Epidermal melanocyte (primary cell): ENCODE measurements around the gene WDCP.

Experiments
- DNase-seq: peaks from one replicate; pipeline ENCODE4 v3.0.0; 2011; ENCODE audit warnings: low spot score; ENCODE audit not compliant: insufficient read length

WDCP gene

GRCh38 chr2:24007693-24008092 is 39.5 kb downstream of the WDCP start:
- no peak for DNase-seq

- DNase-seq: no peak
Measured at GRCh38 chr2:23994567-23994966, 52.6 kb downstream of the WDCP start.

GRCh38 chr2:23993736-23994269 is 53.4 kb downstream of the WDCP start:
- no peak for DNase-seq

GRCh38 chr2:23992931-23993330 is 54.3 kb downstream of the WDCP start:
- no peak for DNase-seq

- DNase-seq: no peak
Measured at GRCh38 chr2:23988371-23988770, 58.8 kb downstream of the WDCP start.
